ENCODE data around the gene MCM10. TPM values are rescaled to one million over a fixed set of nuclear protein-coding genes. Genes with fewer than 3 reads are reported as not detected.
"Not testable (repeated sequence)": the region's sequence is repeated elsewhere in the genome, so short reads cannot be mapped to it uniquely, and the experiment has no call there.

The MCM10 gene
- total and polyA plus RNA-seq, 7 experiments from 2014 or later, result 0.08 to 41.8 (median 0.28) TPM; not detected in 1

GRCh38 chr10:13242260-13242659 is 80.9 kb downstream of the MCM10 start:
- CTCF ChIA-PET; ATAC-seq; DNase-seq; H3K9me3 ChIP-seq (ENCODE audit: control insufficient read depth in 2 of 3, low read length in 3 of 3); H3K4me1 Mint-ChIP-seq; H3K27ac ChIP-seq (ENCODE audit: low read depth, low read length); H3K9me3 Mint-ChIP-seq; H3K36me3 ChIP-seq (ENCODE audit: control insufficient read depth in 2 of 3, insufficient read depth in 3 of 3, low read length in 3 of 3); H3K4me3 Mint-ChIP-seq; H3K27ac Mint-ChIP-seq; H3K4me1 ChIP-seq (ENCODE audit: control insufficient read depth in 2 of 2, insufficient read depth in 2 of 2, low read length in 2 of 2); H3K27me3 Mint-ChIP-seq; H3K36me3 Mint-ChIP-seq; H3K4me3 ChIP-seq (ENCODE audit: low read length); intact Hi-C loops (cut with micrococcal nuclease); H3K27me3 ChIP-seq (ENCODE audit: control insufficient read depth in 2 of 2, insufficient read depth in 2 of 2, low read length in 2 of 2); POLR2A ChIA-PET: not testable (repeated sequence)

- Mint-ChIP-seq H3K36me3 (no peaks in the 10 kb centered on the region), H3K27ac (no peak overlapping the region), H3K27me3 (peaks cover 0 to 4% (median 0%) of the 10 kb centered on the region in 5 donors), H3K4me3 (no peak overlapping the region), H3K4me1 (no peaks in the 10 kb centered on the region), H3K9me3 (no peaks in the 10 kb centered on the region)
- ChIA-PET POLR2A (no interaction called here), CTCF (interaction anchor here (0.5 kb wide), 1 partner anchor 124 kb away, joined by 5 read pairs; no protein-coding TSS in a partner anchor)
- Histone ChIP-seq H3K9me3 (ENCODE audit: control insufficient read depth in 2 of 3, low read length in 3 of 3) (no peaks in the 10 kb centered on the region), H3K36me3 (ENCODE audit: control insufficient read depth in 2 of 3, insufficient read depth in 3 of 3, low read length in 3 of 3) (no peaks in the 10 kb centered on the region), H3K4me1 (ENCODE audit: control insufficient read depth in 2 of 2, insufficient read depth in 2 of 2, low read length in 2 of 2) (no peaks in the 10 kb centered on the region), H3K27ac (ENCODE audit: low read depth, low read length) (no peak overlapping the region), H3K27me3 (ENCODE audit: control insufficient read depth in 2 of 2, insufficient read depth in 2 of 2, low read length in 2 of 2) (no peaks in the 10 kb centered on the region), H3K4me3 (ENCODE audit: low read length) (no peak overlapping the region)
- ATAC-seq, result no peak
- no peak for DNase-seq
- intact Hi-C loops (cut with micrococcal nuclease), result no loop called here
Observed at GRCh38 chr10:13247246-13247645, 85.9 kb downstream of the MCM10 start.

GRCh38 chr10:13247784-13248183 is 86.4 kb downstream of the MCM10 start:
- no peaks in the 10 kb centered on the region for H3K36me3 ChIP-seq (ENCODE audit: control insufficient read depth in 2 of 3, insufficient read depth in 3 of 3, low read length in 3 of 3)
- Mint-ChIP-seq H3K4me1 (no peaks in the 10 kb centered on the region), H3K4me3 (no peak overlapping the region), H3K36me3 (no peaks in the 10 kb centered on the region), H3K27me3 (peaks cover 0 to 4% (median 0%) of the 10 kb centered on the region in 5 donors), H3K27ac (no peak overlapping the region), H3K9me3 (no peaks in the 10 kb centered on the region)
- H3K4me1 ChIP-seq (ENCODE audit: control insufficient read depth in 2 of 2, insufficient read depth in 2 of 2, low read length in 2 of 2), result no peaks in the 10 kb centered on the region
- intact Hi-C loops (cut with micrococcal nuclease), result no loop called here
- no peaks in the 10 kb centered on the region for H3K27me3 ChIP-seq (ENCODE audit: control insufficient read depth in 2 of 2, insufficient read depth in 2 of 2, low read length in 2 of 2)
- DNase-seq (no peak), ATAC-seq (no peak)
- no peak overlapping the region for H3K27ac ChIP-seq (ENCODE audit: low read depth, low read length)
- CTCF ChIA-PET, result interaction anchor here (0.5 kb wide), 1 partner anchor 124 kb away, joined by 5 read pairs; no protein-coding TSS in a partner anchor
- no peaks in the 10 kb centered on the region for H3K9me3 ChIP-seq (ENCODE audit: control insufficient read depth in 2 of 3, low read length in 3 of 3)
- POLR2A ChIA-PET, result no interaction called here
- H3K4me3 ChIP-seq (ENCODE audit: low read length), result no peak overlapping the region

GRCh38 chr10:13253726-13254125 is 92.4 kb downstream of the MCM10 start:
- H3K27me3 Mint-ChIP-seq, result peaks cover 0 to 29% (median 0%) of the 10 kb centered on the region in 5 donors
- peaks cover 0 to 8% (median 4%) of the 10 kb centered on the region in 7 donors for H3K4me1 Mint-ChIP-seq
- no peak for DNase-seq
- H3K4me3 ChIP-seq (ENCODE audit: low read length), result no peak overlapping the region
- no peaks in the 10 kb centered on the region for H3K27me3 ChIP-seq (ENCODE audit: control insufficient read depth in 2 of 2, insufficient read depth in 2 of 2, low read length in 2 of 2)
- POLR2A ChIA-PET, result no interaction called here
- no peak for ATAC-seq
- H3K36me3 ChIP-seq (ENCODE audit: control insufficient read depth in 2 of 3, insufficient read depth in 3 of 3, low read length in 3 of 3), result no peaks in the 10 kb centered on the region
- H3K36me3 Mint-ChIP-seq, result no peaks in the 10 kb centered on the region
- no peak overlapping the region for H3K27ac ChIP-seq (ENCODE audit: low read depth, low read length)
- H3K27ac Mint-ChIP-seq, result no peak overlapping the region
- no peaks in the 10 kb centered on the region for H3K4me1 ChIP-seq (ENCODE audit: control insufficient read depth in 2 of 2, insufficient read depth in 2 of 2, low read length in 2 of 2)
- CTCF ChIA-PET, result interaction anchor here (1.2 kb wide), 1 partner anchor 18 kb away, joined by 3 read pairs; no protein-coding TSS in a partner anchor
- peaks cover 0 to 5% (median 0%) of the 10 kb centered on the region in 11 donors for H3K9me3 Mint-ChIP-seq
- intact Hi-C loops (cut with micrococcal nuclease), result no loop called here
- H3K4me3 Mint-ChIP-seq, result no peak overlapping the region
- no peaks in the 10 kb centered on the region for H3K9me3 ChIP-seq (ENCODE audit: control insufficient read depth in 2 of 3, low read length in 3 of 3)

GRCh38 chr10:13256627-13257026 is 95.3 kb downstream of the MCM10 start:
- Mint-ChIP-seq H3K27me3 (peaks cover 0 to 24% (median 0%) of the 10 kb centered on the region in 5 donors), H3K4me3 (no peak overlapping the region), H3K27ac (no peak overlapping the region), H3K4me1 (peaks cover 0 to 8% (median 4%) of the 10 kb centered on the region in 7 donors), H3K9me3 (peaks cover 0 to 10% (median 2%) of the 10 kb centered on the region in 11 donors), H3K36me3 (no peaks in the 10 kb centered on the region)
- ChIA-PET POLR2A (no interaction called here), CTCF (no interaction called here)
- H3K4me1 ChIP-seq (ENCODE audit: control insufficient read depth in 2 of 2, insufficient read depth in 2 of 2, low read length in 2 of 2), result no peaks in the 10 kb centered on the region
- intact Hi-C loops (cut with micrococcal nuclease), result no loop called here
- no peaks in the 10 kb centered on the region for H3K27me3 ChIP-seq (ENCODE audit: control insufficient read depth in 2 of 2, insufficient read depth in 2 of 2, low read length in 2 of 2)
- no peak overlapping the region for H3K4me3 ChIP-seq (ENCODE audit: low read length)
- no peak overlapping the region for H3K27ac ChIP-seq (ENCODE audit: low read depth, low read length)
- DNase-seq, result no peak
- no peaks in the 10 kb centered on the region for H3K9me3 ChIP-seq (ENCODE audit: control insufficient read depth in 2 of 3, low read length in 3 of 3)
- ATAC-seq, result no peak
- H3K36me3 ChIP-seq (ENCODE audit: control insufficient read depth in 2 of 3, insufficient read depth in 3 of 3, low read length in 3 of 3), result no peaks in the 10 kb centered on the region

- Mint-ChIP-seq H3K27ac (peak overlapping the region in 1 of 9 donors; percentile 58), H3K4me3 (no peak overlapping the region), H3K36me3 (peaks cover 0 to 4% (median 0%) of the 10 kb centered on the region in 5 donors), H3K4me1 (peaks cover 0 to 8% (median 4%) of the 10 kb centered on the region in 7 donors), H3K9me3 (peaks cover 0 to 10% (median 2%) of the 10 kb centered on the region in 11 donors), H3K27me3 (peaks cover 0 to 27% (median 5%) of the 10 kb centered on the region in 5 donors)
- DNase-seq (no peak), ATAC-seq (no peak)
- Histone ChIP-seq H3K9me3 (ENCODE audit: control insufficient read depth in 2 of 3, low read length in 3 of 3) (no peaks in the 10 kb centered on the region), H3K36me3 (ENCODE audit: control insufficient read depth in 2 of 3, insufficient read depth in 3 of 3, low read length in 3 of 3) (no peaks in the 10 kb centered on the region), H3K4me3 (ENCODE audit: low read length) (no peak overlapping the region), H3K27me3 (ENCODE audit: control insufficient read depth in 2 of 2, insufficient read depth in 2 of 2, low read length in 2 of 2) (no peaks in the 10 kb centered on the region), H3K4me1 (ENCODE audit: control insufficient read depth in 2 of 2, insufficient read depth in 2 of 2, low read length in 2 of 2) (no peaks in the 10 kb centered on the region), H3K27ac (ENCODE audit: low read depth, low read length) (no peak overlapping the region)
- intact Hi-C loops (cut with micrococcal nuclease), result no loop called here
- ChIA-PET POLR2A (no interaction called here), CTCF (no interaction called here)
Observed at GRCh38 chr10:13257621-13258140, 96.3 kb downstream of the MCM10 start.

All from naive thymus-derived CD4-positive, alpha-beta T cell (primary cell).